WERI-Rb-1 (cell line): ENCODE data around the gene OVCA2.

Experiments
- DNase-seq: peaks from one replicate; pipeline ENCODE4 v3.0.0-alpha.2; 2020
- H3K27ac ChIP-seq: fragments of 250-450 bp; sonication (Bioruptor Pico); 2 replicates; pipeline ENCODE4 v1.5.1; 2020; ENCODE audit warnings: mild to moderate bottlenecking, moderate library complexity
- H3K27me3 ChIP-seq: fragments of 250-450 bp; sonication (Bioruptor Pico); 2 replicates; pipeline ENCODE4 v1.5.1; 2021; ENCODE audit warnings: mild to moderate bottlenecking, low read depth, moderate library complexity; ENCODE audit not compliant: insufficient read depth, severe bottlenecking
- H3K36me3 ChIP-seq: fragments of 250-450 bp; sonication (Bioruptor Pico); 2 replicates; pipeline ENCODE4 v1.5.1; 2020; ENCODE audit warnings: mild to moderate bottlenecking, moderate library complexity
- H3K4me3 ChIP-seq: 2 replicates; pipeline ENCODE4 v1.5.1; 2011; ENCODE audit warnings: low read depth, mild to moderate bottlenecking, control low read depth, low read length
- H3K9me3 ChIP-seq: fragments of 250-450 bp; sonication (Bioruptor Pico); 2 replicates; pipeline ENCODE4 v1.5.1; 2021; ENCODE audit warnings: mild to moderate bottlenecking, moderate library complexity; ENCODE audit not compliant: severe bottlenecking
- CTCF ChIP-seq: IDR thresholded peaks from 2 replicates; pipeline ENCODE4 v1.5.1; 2011; ENCODE audit warnings: low read depth, mild to moderate bottlenecking, control low read depth, inconsistent platforms, low read length

Gene OVCA2

GRCh38 chr17:2003525-2003924 lies 38.3 kb upstream of the OVCA2 start:
- Histone ChIP-seq H3K9me3 (no peaks in the 10 kb centered on the region), H3K27ac (no peak overlapping the region), H3K4me3 (no peak overlapping the region), H3K36me3 (peaks cover 27% of the 10 kb centered on the region), H3K27me3 (no peaks in the 10 kb centered on the region)
- no peak for TF ChIP-seq CTCF
- no peak for DNase-seq

GRCh38 chr17:2004435-2004952 lies 37.3 kb upstream of the OVCA2 start:
- peaks cover 27% of the 10 kb centered on the region for H3K36me3 ChIP-seq
- no peak for TF ChIP-seq CTCF
- DNase-seq: no peak
- no peaks in the 10 kb centered on the region for H3K9me3 ChIP-seq
- H3K27ac ChIP-seq: no peak overlapping the region; the same call in 1 of the 2 replicates
- no peaks in the 10 kb centered on the region for H3K27me3 ChIP-seq
- H3K4me3 ChIP-seq: no peak overlapping the region

- peaks cover 38% of the 10 kb centered on the region for H3K36me3 ChIP-seq
- no peak for TF ChIP-seq CTCF
Observed at GRCh38 chr17:2008332-2009126, 33.3 kb upstream of the OVCA2 start.

GRCh38 chr17:2009737-2010136 lies 32.1 kb upstream of the OVCA2 start:
- Histone ChIP-seq H3K27ac (no peak overlapping the region), H3K27me3 (no peaks in the 10 kb centered on the region), H3K4me3 (no peak overlapping the region), H3K9me3 (no peaks in the 10 kb centered on the region), H3K36me3 (peaks cover 45% of the 10 kb centered on the region)
- TF ChIP-seq CTCF: no peak
- no peak for DNase-seq

More at GRCh38 chr17:2008332-2009126, 33.3 kb upstream of the OVCA2 start:
- DNase-seq: no peak
- Histone ChIP-seq H3K9me3 (no peaks in the 10 kb centered on the region), H3K27me3 (no peaks in the 10 kb centered on the region), H3K27ac (no peak overlapping the region), H3K4me3 (no peak overlapping the region)

- no peak for DNase-seq
- H3K27me3 ChIP-seq: no peaks in the 10 kb centered on the region
- no peaks in the 10 kb centered on the region for H3K9me3 ChIP-seq
- H3K36me3 ChIP-seq: peaks cover 35% of the 10 kb centered on the region
- no peak for TF ChIP-seq CTCF
- no peak overlapping the region for H3K27ac ChIP-seq
- H3K4me3 ChIP-seq: no peak overlapping the region
Observed at GRCh38 chr17:2011411-2012371, 30.1 kb upstream of the OVCA2 start.
